ENCODE measurements around the gene SERINC5.
"Not testable (repeated sequence)": the region's sequence is repeated elsewhere in the genome, so short reads cannot be mapped to it uniquely, and the experiment has no call there.

The SERINC5 gene

DNA sequence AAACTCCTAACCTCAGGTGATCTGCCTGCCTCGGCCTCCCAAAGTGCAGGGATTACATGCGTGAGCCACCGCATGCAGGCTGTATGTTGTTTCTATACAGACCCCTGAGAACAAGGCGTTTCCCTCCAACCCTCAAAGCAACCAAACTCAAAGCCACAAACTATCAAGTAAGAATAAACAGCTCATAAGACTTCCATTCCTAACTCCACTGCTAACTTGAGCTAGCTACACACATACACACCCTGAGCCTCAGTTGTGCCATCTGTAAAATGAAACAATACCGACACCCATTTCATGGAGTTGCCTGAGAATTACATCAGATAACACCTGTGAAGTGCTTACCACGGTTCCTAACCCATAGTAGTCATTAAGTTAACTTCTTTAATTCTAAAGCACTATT, 70.8 kb downstream of the SERINC5 start:
- no peak for DNase-seq
- in situ Hi-C loops (cut with MboI; ENCODE audit: low pct_unique_long_range_greater_than_20kb, low sequenced_read_pairs), result no loop called here

DNA sequence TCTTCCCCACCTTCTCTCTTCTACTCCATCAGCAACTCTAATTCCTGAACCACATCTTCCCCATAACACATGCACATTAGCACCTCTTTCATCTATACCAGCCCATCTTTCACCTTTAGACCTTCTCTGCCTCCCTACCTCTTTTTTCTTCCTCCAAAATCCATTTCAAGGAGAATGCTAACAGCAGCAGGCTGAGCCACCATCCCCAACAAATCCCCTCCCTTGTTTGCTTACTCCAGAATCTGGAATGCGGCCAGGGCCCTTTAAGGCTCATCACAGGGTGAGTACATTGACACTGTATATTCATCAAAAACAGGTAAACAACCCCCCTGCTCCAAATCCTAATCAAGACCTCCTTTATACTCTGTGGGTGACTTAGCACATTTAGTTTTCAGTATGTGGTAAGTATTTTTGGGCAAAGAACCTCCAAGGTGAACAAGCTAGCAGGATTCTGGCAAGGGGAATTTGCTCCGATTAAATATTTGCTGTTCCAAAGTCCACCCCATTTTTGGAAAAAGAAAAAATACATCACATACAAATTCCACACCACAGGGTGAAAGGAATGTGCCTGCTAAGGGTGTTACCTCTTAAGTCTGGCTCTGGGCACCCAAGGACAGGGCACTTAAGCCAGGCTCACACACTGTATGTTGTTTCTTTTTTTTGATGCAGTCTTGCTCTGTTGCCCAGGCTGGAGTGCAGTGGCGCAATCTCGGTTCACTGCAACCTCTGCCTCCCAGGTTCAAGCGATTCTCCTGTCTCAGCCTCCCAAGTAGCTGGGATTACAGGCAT, 71.4 kb downstream of the SERINC5 start:
- no peak for DNase-seq
- in situ Hi-C loops (cut with MboI; ENCODE audit: low pct_unique_long_range_greater_than_20kb, low sequenced_read_pairs), result no loop called here

DNA sequence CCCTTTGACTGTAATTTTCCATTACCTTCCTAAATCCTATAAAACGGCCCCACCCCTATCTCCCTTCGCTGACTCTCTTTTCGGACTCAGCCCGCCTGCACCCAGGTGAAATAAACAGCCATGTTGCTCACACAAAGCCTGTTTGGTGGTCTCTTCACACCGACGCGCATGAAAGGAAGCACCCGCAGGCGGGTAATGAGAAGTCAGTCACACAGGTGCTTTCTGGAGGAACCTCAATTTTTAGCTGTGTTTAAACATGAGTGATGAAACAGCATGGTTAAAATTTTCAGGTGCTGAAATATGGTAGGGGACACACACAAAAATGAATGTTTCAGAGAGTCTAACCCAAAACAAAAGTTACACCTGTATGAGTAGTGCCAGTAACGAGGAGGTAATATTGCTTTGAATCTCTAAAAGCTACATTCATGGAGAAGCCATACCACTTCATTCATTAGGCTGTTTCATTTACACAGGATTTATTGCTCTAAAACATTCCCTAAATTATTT, 72.1 kb downstream of the SERINC5 start:
- DNase-seq; in situ Hi-C loops (cut with MboI; ENCODE audit: low pct_unique_long_range_greater_than_20kb, low sequenced_read_pairs): not testable (repeated sequence)

DNA sequence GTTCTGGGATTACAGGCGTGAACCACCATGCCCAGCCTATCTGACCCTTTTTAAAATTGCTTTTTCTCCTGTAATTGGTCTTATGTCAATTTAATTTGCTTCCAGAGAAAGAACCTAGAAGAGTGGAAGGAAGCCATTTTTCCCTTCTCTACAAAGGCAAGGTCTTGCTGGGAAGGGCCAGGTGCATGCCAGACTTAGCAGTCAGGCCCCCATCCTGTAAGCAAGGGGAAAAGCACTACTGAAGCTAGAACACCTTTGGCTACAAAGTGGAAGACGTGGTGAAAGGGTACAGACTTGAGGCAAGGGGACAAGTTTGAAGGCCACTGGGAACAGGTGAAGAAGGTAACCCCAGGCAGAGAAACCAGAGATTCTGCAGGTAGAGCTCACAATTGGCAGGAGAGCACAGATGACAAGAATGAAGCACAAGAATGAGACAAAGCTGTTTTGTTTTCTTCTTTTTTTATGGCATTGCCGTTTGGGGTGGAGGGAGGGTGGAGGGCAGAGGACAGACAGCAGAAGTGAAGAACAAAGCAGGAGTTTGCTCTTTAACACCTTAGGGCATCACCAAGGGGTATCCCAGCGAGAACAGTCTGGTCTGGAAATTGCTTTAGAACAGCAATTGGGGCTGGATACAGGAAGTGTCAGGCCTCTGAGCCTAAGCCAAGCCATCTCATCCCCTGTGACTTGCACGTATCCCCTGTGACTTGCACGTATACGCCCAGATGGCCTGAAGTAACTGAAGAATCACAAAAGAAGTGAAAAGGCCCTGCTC, 72.9 kb downstream of the SERINC5 start:
- peak; percentile 38 for DNase-seq
- in situ Hi-C loops (cut with MboI; ENCODE audit: low pct_unique_long_range_greater_than_20kb, low sequenced_read_pairs), result no loop called here

- in situ Hi-C loops (cut with MboI; ENCODE audit: low pct_unique_long_range_greater_than_20kb, low sequenced_read_pairs), result no loop called here
Measured at GRCh38 chr5:80181618-80182211, 74.1 kb downstream of the SERINC5 start.

GRCh38 chr5:80177236-80177635, 78.6 kb downstream of the SERINC5 start:
- in situ Hi-C loops (cut with MboI; ENCODE audit: low pct_unique_long_range_greater_than_20kb, low sequenced_read_pairs), result no loop called here

More at GRCh38 chr5:80181618-80182211, 74.1 kb downstream of the SERINC5 start:
- peak; percentile 88 for DNase-seq

DNA sequence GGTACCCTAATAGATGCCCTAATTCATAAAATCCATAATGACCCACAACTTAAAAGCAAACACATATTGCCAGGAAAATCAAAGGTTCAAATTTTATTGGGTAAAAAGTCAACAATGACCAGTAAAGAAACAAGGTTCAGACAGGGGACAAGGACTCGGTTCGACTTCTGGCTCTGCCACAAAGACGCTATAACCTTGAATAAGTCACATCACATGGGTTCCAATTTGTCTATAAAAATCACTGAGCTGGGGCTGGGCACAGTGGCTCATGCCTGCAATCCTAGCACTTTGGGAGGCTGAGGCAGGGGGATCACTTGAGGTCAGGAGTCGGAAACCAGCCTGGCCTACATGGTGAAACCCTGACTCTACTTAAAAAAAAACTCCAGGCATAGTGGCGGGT, 80.5 kb downstream of the SERINC5 start:
- in situ Hi-C loops (cut with MboI; ENCODE audit: low pct_unique_long_range_greater_than_20kb, low sequenced_read_pairs), result no loop called here
- DNase-seq, result no peak

More at GRCh38 chr5:80177236-80177635, 78.6 kb downstream of the SERINC5 start:
- peak; percentile 32 for DNase-seq

DNA sequence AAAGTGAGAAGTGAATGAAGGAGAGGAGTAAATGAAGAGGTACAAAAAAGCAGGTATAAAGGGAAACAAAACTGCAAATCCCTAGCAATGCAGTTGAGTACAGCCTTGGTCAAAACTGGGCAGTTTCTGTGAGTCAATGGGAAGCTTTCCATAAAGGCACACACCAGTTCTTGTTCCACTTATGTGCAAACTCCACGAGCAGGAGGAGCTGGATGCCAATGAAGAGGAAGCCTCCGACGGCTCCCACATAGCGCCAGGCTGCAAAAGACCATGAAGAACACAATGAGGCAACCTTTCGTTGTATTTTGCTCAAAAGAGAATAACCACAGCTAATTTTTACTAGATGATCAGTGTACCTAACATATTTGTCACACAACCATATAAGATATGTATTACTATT, 81.1 kb downstream of the SERINC5 start:
- peak; percentile 31 for DNase-seq
- in situ Hi-C loops (cut with MboI; ENCODE audit: low pct_unique_long_range_greater_than_20kb, low sequenced_read_pairs), result no loop called here

- in situ Hi-C loops (cut with MboI; ENCODE audit: low pct_unique_long_range_greater_than_20kb, low sequenced_read_pairs), result no loop called here
- DNase-seq, result no peak
Measured at GRCh38 chr5:80172067-80172695, 83.7 kb downstream of the SERINC5 start.

DNA sequence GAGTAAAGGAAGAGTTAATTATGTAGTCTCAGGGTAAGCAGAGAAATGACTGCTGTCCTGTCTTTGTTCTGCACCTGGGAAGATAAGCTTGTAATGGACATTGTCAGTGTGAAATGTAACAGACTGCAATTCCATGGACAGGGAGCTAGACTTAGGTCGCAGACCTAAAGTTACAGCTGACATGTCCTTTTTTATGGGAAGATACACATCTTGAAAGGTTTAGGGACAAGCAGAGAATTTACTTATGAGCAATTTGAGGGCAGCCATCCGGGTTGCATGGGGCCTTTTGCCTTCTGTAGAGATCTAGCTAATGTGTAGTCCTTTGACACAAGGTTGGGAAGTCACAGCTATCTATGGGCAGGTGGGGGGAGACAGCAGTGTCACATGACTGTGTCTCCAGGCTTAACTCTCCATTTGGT, 85.7 kb downstream of the SERINC5 start:
- DNase-seq, result no peak
- in situ Hi-C loops (cut with MboI; ENCODE audit: low pct_unique_long_range_greater_than_20kb, low sequenced_read_pairs), result no loop called here

- DNase-seq, result no peak
- in situ Hi-C loops (cut with MboI; ENCODE audit: low pct_unique_long_range_greater_than_20kb, low sequenced_read_pairs), result no loop called here
Measured at GRCh38 chr5:80168388-80169028, 87.3 kb downstream of the SERINC5 start.

- in situ Hi-C loops (cut with MboI; ENCODE audit: low pct_unique_long_range_greater_than_20kb, low sequenced_read_pairs), result no loop called here
- no peak for DNase-seq
Measured at GRCh38 chr5:80165452-80165851, 90.4 kb downstream of the SERINC5 start.

GRCh38 chr5:80161165-80161564, 94.7 kb downstream of the SERINC5 start:
- DNase-seq, result no peak
- in situ Hi-C loops (cut with MboI; ENCODE audit: low pct_unique_long_range_greater_than_20kb, low sequenced_read_pairs), result no loop called here

GRCh38 chr5:80160242-80160641, 95.6 kb downstream of the SERINC5 start:
- in situ Hi-C loops (cut with MboI; ENCODE audit: low pct_unique_long_range_greater_than_20kb, low sequenced_read_pairs), result no loop called here
- no peak for DNase-seq

DNA sequence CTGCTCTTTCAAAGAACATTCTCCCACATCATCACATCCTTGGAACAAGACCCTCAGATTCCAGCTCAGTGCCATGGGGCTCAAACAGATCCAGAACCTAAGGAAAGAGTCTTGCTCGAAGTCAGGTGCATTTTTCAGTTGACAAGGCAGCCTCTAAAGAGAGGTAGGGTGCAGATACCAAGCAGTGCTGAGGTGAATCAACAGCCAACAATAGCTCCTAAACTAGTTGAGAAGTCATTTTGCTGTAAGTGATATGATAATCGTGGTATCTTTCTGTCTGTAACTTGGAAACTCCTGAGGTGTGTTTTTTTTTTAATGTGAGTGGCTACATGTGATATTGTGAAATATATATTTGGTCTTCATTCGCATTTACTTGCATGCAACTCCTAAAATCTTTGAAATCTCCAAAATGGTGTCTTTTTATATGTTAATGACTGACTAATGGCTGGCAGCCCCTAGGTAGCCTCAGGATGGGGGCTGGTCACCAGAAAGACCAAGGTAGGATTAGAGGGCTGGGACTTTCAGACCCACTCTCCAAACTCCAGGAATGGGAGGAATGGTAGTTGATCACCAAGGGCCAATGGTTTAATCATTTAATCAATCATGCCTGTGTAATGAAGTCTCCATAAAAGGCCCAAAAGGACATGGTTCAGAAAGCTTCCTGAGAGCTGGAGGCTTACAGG, 96.6 kb downstream of the SERINC5 start:
- in situ Hi-C loops (cut with MboI; ENCODE audit: low pct_unique_long_range_greater_than_20kb, low sequenced_read_pairs), result no loop called here
- DNase-seq, result no peak

GRCh38 chr5:80156156-80156555, 99.7 kb downstream of the SERINC5 start:
- DNase-seq, result no peak
- in situ Hi-C loops (cut with MboI; ENCODE audit: low pct_unique_long_range_greater_than_20kb, low sequenced_read_pairs), result no loop called here

DNA sequence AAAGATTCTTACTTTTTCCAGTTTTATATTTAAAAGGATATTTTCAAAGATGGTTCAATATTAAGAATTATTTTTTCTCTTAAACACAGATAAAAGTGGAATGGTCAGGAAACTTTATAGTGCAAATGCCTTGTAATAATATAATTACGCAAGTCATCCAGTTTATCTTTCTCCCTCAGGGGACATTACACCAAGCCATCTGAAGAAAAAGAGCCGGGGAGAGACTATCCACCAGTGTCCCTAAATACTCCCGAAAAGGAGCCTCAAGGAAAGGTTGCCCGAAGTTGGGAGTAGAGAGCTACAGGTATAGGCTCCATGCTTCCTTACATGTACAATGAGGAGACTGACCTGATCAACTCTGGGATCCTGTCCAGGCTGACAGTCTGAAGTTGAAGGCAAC, 101.1 kb downstream of the SERINC5 start:
- in situ Hi-C loops (cut with MboI; ENCODE audit: low pct_unique_long_range_greater_than_20kb, low sequenced_read_pairs), result no loop called here

GRCh38 chr5:80154289-80154688, 101.6 kb downstream of the SERINC5 start:
- in situ Hi-C loops (cut with MboI; ENCODE audit: low pct_unique_long_range_greater_than_20kb, low sequenced_read_pairs); DNase-seq: not testable (repeated sequence)

More for the DNA sequence above, 101.1 kb downstream of the SERINC5 start:
- DNase-seq, result no peak
